Heart right ventricle (tissue), 16 donors: ENCODE measurements around the gene PLCD3. TPM values are rescaled to one million over a fixed set of nuclear protein-coding genes. Genes with fewer than 3 reads are reported as not detected.

Experiments used
- ATAC-seq, 8 donors: fragments of 200-7000 bp; cut with Tn5 transposase; one replicate each; pipeline ENCODE4 v1.9.1; 2020; ENCODE audit warnings: mild to moderate bottlenecking in 8 of 8, moderate library complexity in 8 of 8, moderate number of reproducible peaks in 1 of 8
- DNase-seq, 2 donors: peaks; one replicate each; pipeline ENCODE4 v3.0.0-alpha.2; 2020
- H3K27ac ChIP-seq, 10 donors: fragments of 200-600 bp; sonication (generic) in 2 of 10; one replicate each; pipeline versions ENCODE4 v1.5.0 to v1.8.0; 2020 to 2022; ENCODE audit warnings: mild to moderate bottlenecking in 3 of 10
- H3K27me3 ChIP-seq, 7 donors: fragments of 200-600 bp; one replicate each; pipeline ENCODE4 v1.8.0; 2021 to 2022; ENCODE audit warnings: mild to moderate bottlenecking in 2 of 7
- H3K36me3 ChIP-seq, 9 donors: fragments of 200-600 bp; sonication (generic) in 1 of 9; one replicate each; pipeline versions ENCODE4 v1.5.0 to v1.8.0; 2020 to 2022; ENCODE audit warnings: mild to moderate bottlenecking in 2 of 9
- H3K4me1 ChIP-seq, 9 donors: fragments of 200-600 bp; sonication (generic) in 1 of 9; one replicate each; pipeline versions ENCODE4 v1.5.0 to v1.8.0; 2020 to 2022; ENCODE audit warnings: mild to moderate bottlenecking in 4 of 9
- H3K4me3 ChIP-seq, 10 donors: fragments of 200-600 bp; sonication (generic) in 2 of 10; one replicate each; pipeline versions ENCODE4 v1.5.0 to v1.8.0; 2020 to 2022; ENCODE audit warnings: mild to moderate bottlenecking in 7 of 10, moderate library complexity in 2 of 10
- H3K9me3 ChIP-seq, 11 donors: fragments of 200-600 bp in 10 of 11; sonication (generic) in 2 of 11; one replicate each; pipeline versions ENCODE4 v1.5.0 to v1.8.0; 2013 to 2022; ENCODE audit warnings: mild to moderate bottlenecking in 2 of 11, control low read depth in 1 of 11, moderate library complexity in 1 of 11
- WGBS, 2 donors: extraction: QIAGEN DNeasy Blood & Tissue Kit; methylation state at CpG; one replicate each; pipeline ENCODE4 v1.1.7; 2013; ENCODE audit warnings: inconsistent platforms in 1 of 2; 5-methylcytosine and 5-hydroxymethylcytosine counted together
- intact Hi-C, 10 donors: fragments of 100-400 bp; cut with DNase I; formaldehyde crosslinking; loops; one replicate each; pipeline versions ENCODE4 v1.11.1 to v1.14.2; 2022
- polyA plus RNA-seq, 2 donors: library from polyadenylated mRNA; stranded (reverse); fragments of 200-250 nt; gene quantifications; one replicate each; pipeline ENCODE4 v1.2.3, GENCODE V29; 2013
- total RNA-seq, 10 donors: library from RNA; stranded (reverse); fragmentation: NEBNext Ultra II Directional in 3 of 10; extraction: Animal tissue kit (Norgen Biotek cat#: 25700) in 3 of 10; gene quantifications; one replicate each; pipeline versions ENCODE4 v1.2.1 to v1.2.4, GENCODE V29; 2021 to 2023
- TF ChIP-seq, protein P1 (sequence below), 9 donors: fragments of 200-600 bp; sonication (generic) in 2 of 9; IDR thresholded peaks; one replicate each; pipeline versions ENCODE4 v1.5.0 to v1.8.0; 2021 to 2022; ENCODE audit warnings: antibody characterized with exemption in 9 of 9, mild to moderate bottlenecking in 5 of 9, moderate library complexity in 1 of 9
- donor health status: Arrhythmogenic right ventricular cardiomyopathy.
- donor health status: ischemic (EF 13 %, LVEDD 7.1; RV severe dilation, severe dysfunction).
- donor health status: healthy with polysubstance abuse.
- donor health status: DM: no; HTN: yes; CAD: no.
- donor health status: DM: no; HTN: no; CAD: no.
- donor health status: ischemic (EF 25% LVEDD 6.9; RV normal size, moderate dysfunction).
- donor health status: ischemic (EF 25% LVEDD 5.7; RV mildly dilated, moderate dysfunction).
- donor health status: healthy.
- donor health status: DM: yes; HTN: yes; CAD: no.
- donor health status: Ischemic cardiomyopathy.
- donor health status: ischemic (EF 35%, LVEDD 5.7; RV mildly dilated, moderate dysfunction).
- donor health status: nonischemic (EF 11% LVEDD 7.7; RV severe dilation, severe dysfunction).
- donor health status: DM: yes; HTN: yes; CAD: no.
- donor health status: PGD.
- donor health status: ischemic (EF 29% LVEDD 5.4; RV normal size, mild dysfunction).
- donor health status: nonischemic (EF 23%, LVEDD 6.1; RV moderate dilation, normal function).

The PLCD3 gene
- total and polyA plus RNA-seq, 12 donors = 44.6 to 188 (median 112) TPM

DNA sequence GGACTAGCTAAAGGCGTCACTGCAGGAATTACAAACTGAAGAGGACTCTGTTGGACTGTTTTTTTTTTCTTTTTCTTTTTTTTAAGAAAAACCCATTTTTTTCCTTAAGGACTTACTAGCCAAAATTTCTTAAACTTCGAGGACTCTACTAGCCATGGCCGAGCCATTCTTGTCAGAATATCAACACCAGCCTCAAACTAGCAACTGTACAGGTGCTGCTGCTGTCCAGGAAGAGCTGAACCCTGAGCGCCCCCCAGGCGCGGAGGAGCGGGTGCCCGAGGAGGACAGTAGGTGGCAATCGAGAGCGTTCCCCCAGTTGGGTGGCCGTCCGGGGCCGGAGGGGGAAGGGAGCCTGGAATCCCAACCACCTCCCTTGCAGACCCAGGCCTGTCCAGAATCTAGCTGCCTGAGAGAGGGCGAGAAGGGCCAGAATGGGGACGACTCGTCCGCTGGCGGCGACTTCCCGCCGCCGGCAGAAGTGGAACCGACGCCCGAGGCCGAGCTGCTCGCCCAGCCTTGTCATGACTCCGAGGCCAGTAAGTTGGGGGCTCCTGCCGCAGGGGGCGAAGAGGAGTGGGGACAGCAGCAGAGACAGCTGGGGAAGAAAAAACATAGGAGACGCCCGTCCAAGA, 16.8 kb upstream of the PLCD3 start:
- Histone ChIP-seq H3K36me3 (no peaks in the 10 kb centered on the region), H3K4me1 (peaks cover 9 to 59% (median 47%) of the 10 kb centered on the region in 9 donors), H3K4me3 (peak overlapping the region; percentile 63 to 97 (median 76)), H3K27me3 (no peaks in the 10 kb centered on the region), H3K27ac (peak overlapping the region; percentile 91 to 99 (median 97)), H3K9me3 (no peaks in the 10 kb centered on the region)
- intact Hi-C loops = loop anchor here in 1 of 10 donors (10.0 kb wide), 1 partner anchor 166 kb away; the partner anchor contains the start of gene MAP3K14
- 0% methylated on average over 32 of the region's 32 CpGs for WGBS, 2 donors
- DNase-seq (peak; percentile 89 to 90), ATAC-seq (peak; percentile 47 to 77 (median 70))
- TF ChIP-seq, protein P1, sequence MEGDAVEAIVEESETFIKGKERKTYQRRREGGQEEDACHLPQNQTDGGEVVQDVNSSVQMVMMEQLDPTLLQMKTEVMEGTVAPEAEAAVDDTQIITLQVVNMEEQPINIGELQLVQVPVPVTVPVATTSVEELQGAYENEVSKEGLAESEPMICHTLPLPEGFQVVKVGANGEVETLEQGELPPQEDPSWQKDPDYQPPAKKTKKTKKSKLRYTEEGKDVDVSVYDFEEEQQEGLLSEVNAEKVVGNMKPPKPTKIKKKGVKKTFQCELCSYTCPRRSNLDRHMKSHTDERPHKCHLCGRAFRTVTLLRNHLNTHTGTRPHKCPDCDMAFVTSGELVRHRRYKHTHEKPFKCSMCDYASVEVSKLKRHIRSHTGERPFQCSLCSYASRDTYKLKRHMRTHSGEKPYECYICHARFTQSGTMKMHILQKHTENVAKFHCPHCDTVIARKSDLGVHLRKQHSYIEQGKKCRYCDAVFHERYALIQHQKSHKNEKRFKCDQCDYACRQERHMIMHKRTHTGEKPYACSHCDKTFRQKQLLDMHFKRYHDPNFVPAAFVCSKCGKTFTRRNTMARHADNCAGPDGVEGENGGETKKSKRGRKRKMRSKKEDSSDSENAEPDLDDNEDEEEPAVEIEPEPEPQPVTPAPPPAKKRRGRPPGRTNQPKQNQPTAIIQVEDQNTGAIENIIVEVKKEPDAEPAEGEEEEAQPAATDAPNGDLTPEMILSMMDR (IDR thresholded peaks at IDR 0.05) = peak; percentile 79 to 96 (median 87)

DNA sequence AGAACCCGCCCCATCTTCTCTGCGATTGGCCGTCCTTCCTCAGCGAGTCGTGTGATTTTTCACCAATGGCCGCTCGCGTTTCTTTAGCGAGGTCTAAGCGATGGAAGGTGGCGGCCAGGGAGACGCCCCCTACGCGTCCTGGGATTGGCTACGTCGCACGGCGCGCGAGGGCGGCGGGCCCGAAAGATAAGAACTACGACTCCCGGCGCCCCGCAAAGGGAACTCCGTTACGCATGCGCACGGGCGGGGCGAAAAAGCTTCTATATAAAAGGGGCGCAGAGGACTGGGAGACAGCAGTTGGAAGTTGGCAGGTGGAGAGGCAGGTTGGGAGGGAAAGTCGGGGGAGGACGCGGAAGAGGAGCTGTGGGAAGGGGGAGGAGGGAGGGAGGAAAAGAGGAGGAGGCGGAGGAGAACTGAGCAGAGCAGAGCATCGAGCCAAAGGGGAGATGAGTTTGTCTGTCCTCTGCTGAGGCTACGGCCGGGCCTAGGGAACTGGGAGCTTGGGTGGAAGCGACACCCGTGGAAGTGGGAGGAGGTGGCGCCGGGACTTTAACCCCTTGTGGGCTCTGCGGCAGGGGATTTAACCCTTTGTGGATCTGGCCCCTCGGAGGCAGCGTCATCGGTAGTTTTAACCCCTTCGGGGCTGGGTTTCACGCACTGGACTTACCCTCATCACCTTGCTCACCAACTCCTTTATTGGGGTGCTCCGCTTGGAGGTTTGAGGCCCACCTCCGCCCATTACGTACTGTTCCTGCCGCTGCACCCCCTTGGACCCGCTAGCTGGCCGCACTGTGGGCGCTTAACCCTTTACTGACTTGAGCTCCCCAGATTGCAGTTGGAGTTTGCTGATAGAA, 16.1 kb upstream of the PLCD3 start, which contains the start of gene HEXIM1:
Gene HEXIM1, plus strand, starts transcription at position 293 of the 854 bp plus-strand sequence. CDS start 716 bp downstream, outside the sequence.
- H3K27me3 ChIP-seq = no peaks in the 10 kb centered on the region
- TF ChIP-seq, protein P1 (IDR thresholded peaks at IDR 0.05) = no peak
- H3K27ac ChIP-seq = peak within 1 kb of the TSS; percentile 92 to 99 (median 98)
- 0 to 1% methylated on average over 58 of the region's 58 CpGs for WGBS, 2 donors
- intact Hi-C loops = loop anchor here in 4 of 10 donors (1.0 to 10.0 kb wide), 2 partner anchors 13 to 166 kb away; partner anchors contain the start of genes HEXIM2 (in 4 of the 4) and MAP3K14 (in 1 of the 4)
- no peaks in the 10 kb centered on the region for H3K9me3 ChIP-seq
- H3K4me1 ChIP-seq = peaks cover 11 to 62% (median 54%) of the 10 kb centered on the region in 9 donors
- DNase-seq (peak; percentile 99), ATAC-seq (peak; percentile 73 to 91 (median 84))
- peak within 1 kb of the TSS; percentile 63 to 97 (median 76) for H3K4me3 ChIP-seq
- H3K36me3 ChIP-seq = no peaks in the 10 kb centered on the region

DNA sequence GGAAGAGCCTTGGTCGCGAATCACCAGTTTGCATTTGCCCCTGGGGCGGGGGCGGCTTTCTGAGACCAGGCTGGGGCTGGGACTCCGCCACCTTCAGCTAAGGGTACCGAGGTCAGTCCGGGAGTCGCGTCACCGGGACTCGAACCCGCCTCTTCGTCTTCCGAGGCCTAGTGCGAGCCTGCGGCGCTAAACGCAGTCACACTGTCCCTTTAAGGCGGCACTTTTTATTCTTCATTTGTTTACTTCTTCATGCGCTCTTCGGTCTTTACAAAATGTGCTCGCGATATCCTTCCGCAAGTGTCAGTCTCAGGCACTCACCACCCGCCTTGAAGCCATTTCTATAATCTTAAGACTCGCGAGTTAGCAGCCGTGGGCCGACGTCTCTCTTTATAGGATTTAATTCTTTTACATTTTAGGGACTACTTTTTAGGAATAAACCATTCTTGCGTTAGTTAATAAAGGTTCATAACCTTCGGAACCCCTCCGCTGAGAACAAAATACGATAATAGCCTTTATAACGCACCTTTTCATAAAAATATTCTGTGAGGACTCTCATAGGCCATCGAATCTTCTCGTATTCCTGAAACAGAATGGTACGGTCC, 15.4 kb upstream of the PLCD3 start:
- H3K4me1 ChIP-seq = peaks cover 13 to 62% (median 59%) of the 10 kb centered on the region in 9 donors
- TF ChIP-seq, protein P1 (IDR thresholded peaks at IDR 0.05) = no peak
- peak; percentile 82 to 84 for DNase-seq
- WGBS, 2 donors = 0 to 1% methylated on average over 38 of the region's 38 CpGs
- H3K27me3 ChIP-seq = no peaks in the 10 kb centered on the region
- H3K36me3 ChIP-seq = no peaks in the 10 kb centered on the region
- H3K27ac ChIP-seq = peak overlapping the region; percentile 92 to 99 (median 98)
- peak overlapping the region; percentile 60 to 97 (median 74) for H3K4me3 ChIP-seq
- H3K9me3 ChIP-seq = no peaks in the 10 kb centered on the region
- intact Hi-C loops = loop anchor here in 4 of 10 donors (1.0 to 10.0 kb wide), 2 partner anchors 14 to 167 kb away; partner anchors contain the start of genes HEXIM2 (in 4 of the 4) and MAP3K14 (in 1 of the 4)
- peak; percentile 22 to 48 (median 42) for ATAC-seq
